Activated T-cell treated with anti-CD3 and anti-CD28 coated beads, Interleukin-2, amount 50 U/mL, for 4 hours (primary cell): ENCODE results near the gene IPO11. TPM values are rescaled to one million over a fixed set of nuclear protein-coding genes. Genes with fewer than 3 reads are reported as not detected.

Source experiments
- ATAC-seq, 2 donors: fragments of 200-7000 bp; cut with Tn5 transposase; one replicate each; pipeline ENCODE4 v1.10.0; 2021
- DNase-seq: peaks from one replicate; pipeline ENCODE4 v3.0.0-alpha.2; 2020
- H3K27me3 Mint-ChIP-seq: one replicate; pipeline ENCODE4 v1.8.0; 2021; ENCODE audit warnings: low read depth, mixed read lengths
- H3K36me3 Mint-ChIP-seq: one replicate; pipeline ENCODE4 v1.8.0; 2022; ENCODE audit warnings: mixed read lengths; ENCODE audit not compliant: insufficient read depth
- H3K4me1 Mint-ChIP-seq: one replicate; pipeline ENCODE4 v1.8.0; 2021; ENCODE audit warnings: low read depth, mixed read lengths
- H3K4me3 Mint-ChIP-seq: one replicate; pipeline ENCODE4 v1.8.0; 2021; ENCODE audit warnings: mild to moderate bottlenecking, moderate library complexity, mixed read lengths
- H3K9me3 Mint-ChIP-seq: one replicate; pipeline ENCODE4 v1.8.0; 2021; ENCODE audit warnings: mixed read lengths
- total RNA-seq, 3 donors: library from RNA; stranded (reverse); gene quantifications; one replicate each; pipeline ENCODE4 v1.2.1, GENCODE V29; 2021

The IPO11 gene
- 10 to 100 TPM; 56.1 to 70.4 (median 60.5) TPM for total RNA-seq

GRCh38 chr5:62412549-62413329 lies at the start of gene IPO11:
TSS of gene IPO11 (plus strand) at chr5:62412763. CDS start at chr5:62437280, 24,517 bp downstream.
- DNase-seq (peak; percentile 98), ATAC-seq (peak; percentile 94 to 95)
- Mint-ChIP-seq H3K9me3 (no peaks in the 10 kb centered on the region), H3K4me1 (peaks cover 21% of the 10 kb centered on the region), H3K4me3 (peak within 1 kb of the TSS; percentile 95), H3K27me3 (no peaks in the 10 kb centered on the region), H3K36me3 (peaks cover 2% of the 10 kb centered on the region)

- no peaks in the 10 kb centered on the region for H3K27me3 Mint-ChIP-seq
- ATAC-seq (peak in 1 of 2 donors; percentile 40), DNase-seq (no peak)
- H3K4me3 Mint-ChIP-seq = no peak overlapping the region
- no peaks in the 10 kb centered on the region for H3K9me3 Mint-ChIP-seq
- peaks cover 8% of the 10 kb centered on the region for H3K4me1 Mint-ChIP-seq
- peaks cover 29% of the 10 kb centered on the region for H3K36me3 Mint-ChIP-seq
Observed at GRCh38 chr5:62369039-62369438, 43.5 kb upstream of the IPO11 start.

- peaks cover 24% of the 10 kb centered on the region for H3K36me3 Mint-ChIP-seq
- no peak overlapping the region for H3K4me3 Mint-ChIP-seq
- no peaks in the 10 kb centered on the region for H3K27me3 Mint-ChIP-seq
- no peak for DNase-seq
- no peak for ATAC-seq
- H3K9me3 Mint-ChIP-seq = no peaks in the 10 kb centered on the region
- peaks cover 8% of the 10 kb centered on the region for H3K4me1 Mint-ChIP-seq
Observed at GRCh38 chr5:62371409-62371808, 41.2 kb upstream of the IPO11 start.

GRCh38 chr5:62372600-62372999 lies 40.0 kb upstream of the IPO11 start:
- Mint-ChIP-seq H3K27me3 (no peaks in the 10 kb centered on the region), H3K9me3 (no peaks in the 10 kb centered on the region), H3K4me3 (no peak overlapping the region), H3K4me1 (peaks cover 8% of the 10 kb centered on the region), H3K36me3 (peaks cover 19% of the 10 kb centered on the region)
- DNase-seq (no peak), ATAC-seq (no peak)

GRCh38 chr5:62373382-62373781 lies 39.2 kb upstream of the IPO11 start:
- DNase-seq (no peak), ATAC-seq (no peak)
- H3K4me1 Mint-ChIP-seq = peaks cover 8% of the 10 kb centered on the region
- H3K27me3 Mint-ChIP-seq = no peaks in the 10 kb centered on the region
- no peaks in the 10 kb centered on the region for H3K9me3 Mint-ChIP-seq
- H3K36me3 Mint-ChIP-seq = peaks cover 26% of the 10 kb centered on the region
- H3K4me3 Mint-ChIP-seq = no peak overlapping the region

- Mint-ChIP-seq H3K4me1 (peaks cover 5% of the 10 kb centered on the region), H3K4me3 (no peak overlapping the region), H3K9me3 (no peaks in the 10 kb centered on the region), H3K27me3 (no peaks in the 10 kb centered on the region), H3K36me3 (peaks cover 24% of the 10 kb centered on the region)
- DNase-seq (no peak), ATAC-seq (no peak)
Observed at GRCh38 chr5:62374090-62374489, 38.5 kb upstream of the IPO11 start.

- ATAC-seq (no peak), DNase-seq (no peak)
- peaks cover 1% of the 10 kb centered on the region for H3K4me1 Mint-ChIP-seq
- H3K27me3 Mint-ChIP-seq = no peaks in the 10 kb centered on the region
- peaks cover 27% of the 10 kb centered on the region for H3K36me3 Mint-ChIP-seq
- H3K9me3 Mint-ChIP-seq = no peaks in the 10 kb centered on the region
- no peak overlapping the region for H3K4me3 Mint-ChIP-seq
Observed at GRCh38 chr5:62375627-62376026, 36.9 kb upstream of the IPO11 start.

- no peaks in the 10 kb centered on the region for H3K9me3 Mint-ChIP-seq
- H3K4me1 Mint-ChIP-seq = no peaks in the 10 kb centered on the region
- DNase-seq = no peak
- ATAC-seq = no peak
- H3K27me3 Mint-ChIP-seq = no peaks in the 10 kb centered on the region
- peaks cover 28% of the 10 kb centered on the region for H3K36me3 Mint-ChIP-seq
- H3K4me3 Mint-ChIP-seq = no peak overlapping the region
Observed at GRCh38 chr5:62376064-62376463, 36.5 kb upstream of the IPO11 start.

- ATAC-seq = no peak
- DNase-seq = no peak
- Mint-ChIP-seq H3K9me3 (no peaks in the 10 kb centered on the region), H3K4me3 (no peak overlapping the region), H3K27me3 (no peaks in the 10 kb centered on the region), H3K36me3 (peaks cover 19% of the 10 kb centered on the region), H3K4me1 (no peaks in the 10 kb centered on the region)
Observed at GRCh38 chr5:62385131-62385530, 27.4 kb upstream of the IPO11 start.

- H3K4me3 Mint-ChIP-seq = no peak overlapping the region
- peaks cover 16% of the 10 kb centered on the region for H3K36me3 Mint-ChIP-seq
Observed at GRCh38 chr5:62385816-62386400, 26.7 kb upstream of the IPO11 start.

GRCh38 chr5:62386824-62387223 lies 25.7 kb upstream of the IPO11 start:
- no peak for DNase-seq
- Mint-ChIP-seq H3K4me3 (no peak overlapping the region), H3K9me3 (no peaks in the 10 kb centered on the region), H3K36me3 (peaks cover 17% of the 10 kb centered on the region), H3K27me3 (no peaks in the 10 kb centered on the region), H3K4me1 (no peaks in the 10 kb centered on the region)
- no peak for ATAC-seq

More at GRCh38 chr5:62385816-62386400, 26.7 kb upstream of the IPO11 start:
- DNase-seq = no peak
- no peaks in the 10 kb centered on the region for H3K27me3 Mint-ChIP-seq
- ATAC-seq = no peak
- H3K9me3 Mint-ChIP-seq = no peaks in the 10 kb centered on the region
- H3K4me1 Mint-ChIP-seq = no peaks in the 10 kb centered on the region

- Mint-ChIP-seq H3K36me3 (peaks cover 42% of the 10 kb centered on the region), H3K4me3 (no peak overlapping the region), H3K9me3 (no peaks in the 10 kb centered on the region), H3K27me3 (no peaks in the 10 kb centered on the region), H3K4me1 (peaks cover 28% of the 10 kb centered on the region)
- DNase-seq (no peak), ATAC-seq (peak; percentile 76 to 84)
Observed at GRCh38 chr5:62395210-62395950, 17.2 kb upstream of the IPO11 start.

- peak within 1 kb of the TSS; percentile 93 for H3K4me3 Mint-ChIP-seq
- peaks cover 21% of the 10 kb centered on the region for H3K36me3 Mint-ChIP-seq
- DNase-seq (peak; percentile 87), ATAC-seq (peak; percentile 97 to 98)
- H3K9me3 Mint-ChIP-seq = no peaks in the 10 kb centered on the region
- H3K27me3 Mint-ChIP-seq = no peaks in the 10 kb centered on the region
- H3K4me1 Mint-ChIP-seq = peaks cover 18% of the 10 kb centered on the region
Observed at GRCh38 chr5:62403411-62404250, 8.9 kb upstream of the IPO11 start, which contains the start of gene DIMT1. TSS of gene DIMT1 (minus strand) at chr5:62403905. CDS start at chr5:62403772, 133 bp downstream.

GRCh38 chr5:62413711-62414110 lies 1.1 kb downstream of the IPO11 start:
- no peaks in the 10 kb centered on the region for H3K27me3 Mint-ChIP-seq
- ATAC-seq (no peak), DNase-seq (no peak)
- H3K36me3 Mint-ChIP-seq = peaks cover 2% of the 10 kb centered on the region
- H3K9me3 Mint-ChIP-seq = no peaks in the 10 kb centered on the region
- H3K4me3 Mint-ChIP-seq = peak overlapping the region; percentile 95
- peaks cover 21% of the 10 kb centered on the region for H3K4me1 Mint-ChIP-seq
